BE2C (cell line): ENCODE measurements around the gene MEX3A.

Experiments
- DNase-seq: peaks from one replicate; pipeline ENCODE4 v3.0.0-alpha.2; 2020
- H3K27me3 ChIP-seq: fragments of 250-450 bp; sonication (Bioruptor Pico); 2 replicates; pipeline ENCODE4 v1.5.1; 2020; ENCODE audit warnings: mild to moderate bottlenecking
- H3K36me3 ChIP-seq: fragments of 250-450 bp; sonication (Bioruptor Pico); 2 replicates; pipeline ENCODE4 v1.5.1; 2020; ENCODE audit warnings: mild to moderate bottlenecking
- H3K4me1 ChIP-seq: fragments of 250-450 bp; sonication (Bioruptor Pico); 2 replicates; pipeline ENCODE4 v1.5.1; 2020
- H3K4me3 ChIP-seq: 2 replicates; pipeline ENCODE4 v1.5.1; 2011; ENCODE audit warnings: low read depth, low read length
- H3K9me3 ChIP-seq: fragments of 250-450 bp; sonication (Bioruptor Pico); 2 replicates; pipeline ENCODE4 v1.5.1; 2020
- TF ChIP-seq, protein P1 (sequence below): IDR thresholded peaks from 2 replicates; pipeline ENCODE4 v1.5.1; 2012; ENCODE audit warnings: mild to moderate bottlenecking, low read depth, low read length

The MEX3A gene

DNA sequence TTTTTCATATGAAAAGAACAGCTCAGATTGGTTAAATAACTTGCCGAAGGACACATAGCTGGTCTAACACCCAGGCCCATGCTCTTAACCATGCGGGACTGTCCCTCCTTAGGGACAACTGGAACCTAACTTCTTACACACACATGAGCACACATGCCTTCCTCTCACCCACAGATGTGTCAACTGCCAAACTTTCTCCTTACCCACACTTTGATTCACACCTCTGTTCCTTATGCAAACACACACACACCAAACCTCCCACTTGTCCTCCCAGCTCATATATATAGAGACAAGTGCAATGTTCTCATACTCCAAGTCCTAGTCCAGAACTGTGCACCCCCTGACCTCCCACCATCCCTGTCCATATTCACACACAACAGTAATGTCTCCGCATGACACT, 17.1 kb downstream of the MEX3A start:
- TF ChIP-seq, protein P1, sequence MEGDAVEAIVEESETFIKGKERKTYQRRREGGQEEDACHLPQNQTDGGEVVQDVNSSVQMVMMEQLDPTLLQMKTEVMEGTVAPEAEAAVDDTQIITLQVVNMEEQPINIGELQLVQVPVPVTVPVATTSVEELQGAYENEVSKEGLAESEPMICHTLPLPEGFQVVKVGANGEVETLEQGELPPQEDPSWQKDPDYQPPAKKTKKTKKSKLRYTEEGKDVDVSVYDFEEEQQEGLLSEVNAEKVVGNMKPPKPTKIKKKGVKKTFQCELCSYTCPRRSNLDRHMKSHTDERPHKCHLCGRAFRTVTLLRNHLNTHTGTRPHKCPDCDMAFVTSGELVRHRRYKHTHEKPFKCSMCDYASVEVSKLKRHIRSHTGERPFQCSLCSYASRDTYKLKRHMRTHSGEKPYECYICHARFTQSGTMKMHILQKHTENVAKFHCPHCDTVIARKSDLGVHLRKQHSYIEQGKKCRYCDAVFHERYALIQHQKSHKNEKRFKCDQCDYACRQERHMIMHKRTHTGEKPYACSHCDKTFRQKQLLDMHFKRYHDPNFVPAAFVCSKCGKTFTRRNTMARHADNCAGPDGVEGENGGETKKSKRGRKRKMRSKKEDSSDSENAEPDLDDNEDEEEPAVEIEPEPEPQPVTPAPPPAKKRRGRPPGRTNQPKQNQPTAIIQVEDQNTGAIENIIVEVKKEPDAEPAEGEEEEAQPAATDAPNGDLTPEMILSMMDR, result no peak
- H3K9me3 ChIP-seq, result no peaks in the 10 kb centered on the region
- no peak for DNase-seq
- 0 out of 2 replicates have a peak, but pooled peaks cover 3% of the 10 kb centered on the region for H3K4me1 ChIP-seq
- H3K36me3 ChIP-seq, result no peaks in the 10 kb centered on the region
- no peak overlapping the region for H3K4me3 ChIP-seq
- H3K27me3 ChIP-seq, result no peaks in the 10 kb centered on the region

- Histone ChIP-seq H3K27me3 (no peaks in the 10 kb centered on the region), H3K9me3 (no peaks in the 10 kb centered on the region), H3K4me3 (no peak overlapping the region), H3K36me3 (no peaks in the 10 kb centered on the region), H3K4me1 (0 out of 2 replicates have a peak, but pooled peaks cover 3% of the 10 kb centered on the region)
- TF ChIP-seq, protein P1, result no peak
- DNase-seq, result no peak
These were observed 17.6 kb downstream of the MEX3A start for GRCh38 chr1:156064615-156065014.

DNA sequence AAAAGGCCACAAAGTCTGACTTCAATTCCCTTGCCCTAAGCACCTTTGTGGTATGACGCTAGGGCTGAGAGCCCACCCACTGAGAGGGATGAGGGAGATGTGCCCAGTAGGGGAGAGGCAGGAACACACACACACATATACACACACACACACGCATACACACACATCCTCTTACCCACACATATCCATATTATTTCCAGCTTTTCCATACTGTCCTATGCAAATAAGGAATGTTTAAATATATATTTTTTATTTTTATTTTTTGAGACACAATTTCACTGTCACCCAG, 18.3 kb downstream of the MEX3A start:
- no peaks in the 10 kb centered on the region for H3K27me3 ChIP-seq
- TF ChIP-seq, protein P1, result no peak
- 0 out of 2 replicates have a peak, but pooled peaks cover 3% of the 10 kb centered on the region for H3K4me1 ChIP-seq
- no peaks in the 10 kb centered on the region for H3K36me3 ChIP-seq
- H3K4me3 ChIP-seq, result no peak overlapping the region
- no peaks in the 10 kb centered on the region for H3K9me3 ChIP-seq
- DNase-seq, result no peak

DNA sequence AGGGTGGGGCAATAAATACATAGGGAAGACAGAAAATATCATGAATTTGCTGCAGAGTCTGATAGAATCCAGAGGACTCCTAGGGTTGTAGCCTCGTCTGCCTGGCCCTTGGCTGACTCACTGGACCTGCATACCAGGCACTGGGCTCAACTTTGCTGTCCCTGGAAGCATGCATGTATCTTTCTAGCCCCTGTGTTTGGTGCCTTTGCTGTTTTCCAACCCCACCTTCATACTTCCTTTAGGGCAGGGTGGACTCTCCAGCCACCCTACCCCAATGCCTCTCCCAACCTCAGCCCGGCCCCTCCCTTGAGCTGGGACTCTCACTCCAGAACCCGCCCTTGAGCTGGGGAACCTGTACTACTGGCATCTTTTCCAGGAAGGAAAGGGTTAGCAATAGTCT, 20.1 kb downstream of the MEX3A start:
- Histone ChIP-seq H3K4me3 (no peak overlapping the region), H3K4me1 (0 out of 2 replicates have a peak, but pooled peaks cover 3% of the 10 kb centered on the region), H3K9me3 (no peaks in the 10 kb centered on the region), H3K36me3 (no peaks in the 10 kb centered on the region), H3K27me3 (no peaks in the 10 kb centered on the region)
- TF ChIP-seq, protein P1, result no peak
- no peak for DNase-seq

- H3K9me3 ChIP-seq, result no peaks in the 10 kb centered on the region
- no peak within 1 kb of the TSS for H3K4me3 ChIP-seq
- no peaks in the 10 kb centered on the region for H3K27me3 ChIP-seq
- DNase-seq, result no peak
- TF ChIP-seq, protein P1, result no peak
- H3K36me3 ChIP-seq, result no peaks in the 10 kb centered on the region
- no peaks in the 10 kb centered on the region for H3K4me1 ChIP-seq
These were observed 21.2 kb downstream of the MEX3A start, which contains the start of gene RAB25 for GRCh38 chr1:156060937-156061636. TSS of gene RAB25 (plus strand) at chr1:156061160. CDS start at chr1:156061401, 241 bp downstream.

GRCh38 chr1:156056326-156056849, 25.9 kb downstream of the MEX3A start:
- H3K27me3 ChIP-seq, result no peaks in the 10 kb centered on the region
- TF ChIP-seq, protein P1, result no peak
- H3K9me3 ChIP-seq, result no peaks in the 10 kb centered on the region
- no peak for DNase-seq
- H3K4me3 ChIP-seq, result no peak overlapping the region
- no peaks in the 10 kb centered on the region for H3K36me3 ChIP-seq
- no peaks in the 10 kb centered on the region for H3K4me1 ChIP-seq
